GM18508 (cell line): ENCODE data around the gene RSRP1.

Experiments used
- ATAC-seq: cut with Tn5 transposase; IDR thresholded peaks from one replicate; pipeline ENCODE4 v1.9.1; 2021; ENCODE audit warnings: moderate number of reproducible peaks; ENCODE audit not compliant: insufficient read depth, unreplicated experiment

RSRP1 gene

DNA sequence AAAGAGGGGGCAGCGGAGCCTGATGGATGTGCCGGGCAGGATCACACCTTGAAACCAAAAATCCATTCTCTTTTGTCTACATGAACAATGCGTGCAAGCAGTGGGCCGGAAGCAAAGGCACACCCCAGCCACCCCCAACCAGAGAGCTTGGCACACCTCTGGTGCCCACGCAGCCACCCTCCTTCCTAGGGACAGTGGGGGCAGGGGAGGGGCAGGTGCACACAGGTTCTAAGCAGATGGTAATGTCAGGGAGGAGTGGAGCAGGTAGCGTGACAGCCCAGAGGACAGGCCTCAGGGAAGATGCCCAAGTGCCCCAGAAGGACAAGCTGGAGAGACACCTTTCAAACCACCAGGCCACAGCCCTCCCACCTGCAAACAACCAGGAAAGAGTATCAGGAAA lies 51.4 kb downstream of the RSRP1 start:
- ATAC-seq, result no peak

- ATAC-seq, result no peak
Observed at GRCh38 chr1:25194572-25195020, 52.7 kb downstream of the RSRP1 start.

DNA sequence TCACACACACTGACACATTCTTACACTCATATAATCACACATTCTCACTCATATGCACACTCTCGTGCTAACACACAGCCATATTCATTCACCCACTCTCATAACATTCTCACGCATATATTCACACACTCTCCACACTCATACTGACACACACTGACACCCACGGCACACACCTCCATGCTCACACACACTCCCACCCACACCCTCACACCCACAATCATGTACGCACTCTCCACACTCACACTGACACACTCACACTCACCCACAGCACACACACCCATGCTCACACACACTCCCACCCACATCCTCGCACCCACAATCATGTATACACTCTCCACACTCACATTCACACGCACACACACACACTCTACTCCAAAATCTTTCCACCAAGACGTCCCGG lies 53.2 kb downstream of the RSRP1 start:
- no peak for ATAC-seq

DNA sequence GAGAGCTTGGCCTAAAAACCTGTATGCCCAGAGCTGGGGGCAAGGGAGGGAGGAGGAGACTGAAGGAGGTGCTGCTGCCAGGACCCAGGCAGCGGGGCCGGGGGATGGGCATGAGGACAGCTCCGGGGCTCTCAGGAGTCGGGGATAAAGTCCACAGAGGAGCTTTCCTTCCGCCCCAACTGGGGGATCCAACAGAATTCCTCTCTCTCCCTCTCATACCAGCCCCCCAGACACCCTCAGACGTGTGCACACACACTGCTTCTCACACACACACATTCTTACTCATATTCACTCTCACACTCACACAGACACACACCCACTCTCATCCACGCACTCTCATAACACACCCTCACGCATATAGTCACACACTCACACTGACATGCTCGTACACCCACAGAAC lies 54.0 kb downstream of the RSRP1 start:
- no peak for ATAC-seq
